PC-3 (cell line): ENCODE data around the gene OR5K3. TPM values are rescaled to one million over a fixed set of nuclear protein-coding genes. Genes with fewer than 3 reads are reported as not detected.

ENCODE experiments used
- ATAC-seq: fragments of 200-7000 bp; cut with Tn5 transposase; 2 replicates; pipeline ENCODE4 v1.9.1; 2020; ENCODE audit warnings: mild to moderate bottlenecking, moderate library complexity
- BruUV-seq: library from RNA; stranded (reverse); fragments of 400-500 nt; replicated peaks from 2 replicates; lab custom pipeline; 2021; lab: Mats Ljungman, UMichigan
- CTCF ChIA-PET: fragments of 300-600 bp; sonication (Branson Sonifier 250); formaldehyde crosslinking; loops from one replicate; lab custom pipeline; 2022; ENCODE audit warnings: antibody characterized with exemption; lab: Charles Lee
- POLR2A ChIA-PET: fragments of 300-600 bp; sonication (Branson Sonifier 250); formaldehyde crosslinking; loops from one replicate; lab custom pipeline; 2022; ENCODE audit warnings: antibody characterized with exemption; ENCODE audit not compliant: unreplicated experiment; lab: Charles Lee
- DNase-seq: peaks from one replicate; pipeline ENCODE4 v3.0.0-alpha.2; 2015
- H2AFZ ChIP-seq: fragments of 300-600 bp; sonication (generic); 2 replicates; pipeline ENCODE4 v1.6.0; 2016; ENCODE audit warnings: antibody characterized with exemption, low read length
- H3F3A ChIP-seq: fragments of 300-600 bp; sonication (generic); one replicate; pipeline ENCODE4 v1.6.0; 2017; ENCODE audit warnings: antibody characterized with exemption, low read length, control low read depth, mild to moderate bottlenecking; ENCODE audit not compliant: unreplicated experiment
- H3K27ac ChIP-seq: fragments of 300-600 bp; sonication (generic); 2 replicates; pipeline ENCODE4 v1.5.1; 2016; ENCODE audit warnings: mild to moderate bottlenecking, low read length
- H3K27me3 ChIP-seq: fragments of 300-600 bp; sonication (generic); 2 replicates; pipeline ENCODE4 v1.6.1; 2016; ENCODE audit warnings: low read length, mixed read lengths
- H3K36me3 ChIP-seq: fragments of 300-600 bp; sonication (generic); 2 replicates; pipeline ENCODE4 v1.6.1; 2016; ENCODE audit warnings: low read depth, mixed run types, low read length, mixed read lengths
- H3K4me1 ChIP-seq: fragments of 300-600 bp; sonication (generic); 2 replicates; pipeline ENCODE4 v1.5.1; 2016; ENCODE audit warnings: low read length; ENCODE audit not compliant: insufficient read depth
- H3K4me2 ChIP-seq: fragments of 300-600 bp; sonication (generic); 2 replicates; pipeline ENCODE4 v1.6.0; 2016; ENCODE audit warnings: low read length
- H3K4me3 ChIP-seq: fragments of 300-600 bp; sonication (generic); 2 replicates; pipeline ENCODE4 v1.5.1; 2016; ENCODE audit warnings: mild to moderate bottlenecking, low read length, mixed read lengths
- H3K79me2 ChIP-seq: fragments of 300-600 bp; sonication (generic); 2 replicates; pipeline ENCODE4 v1.6.1; 2017; ENCODE audit warnings: low read length, mixed read lengths
- H3K9ac ChIP-seq: fragments of 300-600 bp; sonication (generic); 2 replicates; pipeline ENCODE4 v1.6.0; 2016; ENCODE audit warnings: mild to moderate bottlenecking, low read length
- H3K9me2 ChIP-seq: fragments of 300-600 bp; sonication (generic); replicated peaks from 2 replicates; pipeline ENCODE4 v1.6.1; 2016; ENCODE audit warnings: mixed run types, low read length, mixed read lengths
- H3K9me3 ChIP-seq: fragments of 300-600 bp; sonication (generic); 2 replicates; pipeline ENCODE4 v1.6.1; 2016; ENCODE audit warnings: low read length, mixed read lengths
- H4K20me1 ChIP-seq: fragments of 300-600 bp; sonication (generic); 2 replicates; pipeline ENCODE4 v1.6.1; 2016; ENCODE audit warnings: low read length, mixed read lengths
- EZH2 ChIP-seq: fragments of 300-600 bp; sonication (generic); IDR thresholded peaks from one replicate; pipeline ENCODE4 v1.6.1; 2017; ENCODE audit warnings: antibody characterized with exemption, mild to moderate bottlenecking, low read length; ENCODE audit not compliant: unreplicated experiment
- EZH2phosphoT487 ChIP-seq: fragments of 300-600 bp; sonication (generic); IDR thresholded peaks from 2 replicates; pipeline ENCODE4 v1.6.1; 2018; ENCODE audit warnings: mild to moderate bottlenecking, antibody characterized with exemption, low read length, borderline replicate concordance
- intact Hi-C: fragments of 100-400 bp; cut with micrococcal nuclease; formaldehyde crosslinking; loops from 2 replicates; pipeline ENCODE4 v1.9.0; 2023
- total RNA-seq: library from RNA; depleted of rRNA; stranded (reverse); fragments of >200 nt; gene quantifications from 2 replicates; pipeline ENCODE4 v1.2.3, GENCODE V29; 2014
- TF ChIP-seq, protein P1 (sequence below): fragments of 300-600 bp; sonication (generic); conservative IDR thresholded peaks from 2 replicates; pipeline ENCODE4 v1.5.1; 2017; ENCODE audit warnings: antibody characterized with exemption, low read depth, mild to moderate bottlenecking, low read length

Gene OR5K3
- total RNA-seq, 1 experiment from 2014 or later: not detected

DNA sequence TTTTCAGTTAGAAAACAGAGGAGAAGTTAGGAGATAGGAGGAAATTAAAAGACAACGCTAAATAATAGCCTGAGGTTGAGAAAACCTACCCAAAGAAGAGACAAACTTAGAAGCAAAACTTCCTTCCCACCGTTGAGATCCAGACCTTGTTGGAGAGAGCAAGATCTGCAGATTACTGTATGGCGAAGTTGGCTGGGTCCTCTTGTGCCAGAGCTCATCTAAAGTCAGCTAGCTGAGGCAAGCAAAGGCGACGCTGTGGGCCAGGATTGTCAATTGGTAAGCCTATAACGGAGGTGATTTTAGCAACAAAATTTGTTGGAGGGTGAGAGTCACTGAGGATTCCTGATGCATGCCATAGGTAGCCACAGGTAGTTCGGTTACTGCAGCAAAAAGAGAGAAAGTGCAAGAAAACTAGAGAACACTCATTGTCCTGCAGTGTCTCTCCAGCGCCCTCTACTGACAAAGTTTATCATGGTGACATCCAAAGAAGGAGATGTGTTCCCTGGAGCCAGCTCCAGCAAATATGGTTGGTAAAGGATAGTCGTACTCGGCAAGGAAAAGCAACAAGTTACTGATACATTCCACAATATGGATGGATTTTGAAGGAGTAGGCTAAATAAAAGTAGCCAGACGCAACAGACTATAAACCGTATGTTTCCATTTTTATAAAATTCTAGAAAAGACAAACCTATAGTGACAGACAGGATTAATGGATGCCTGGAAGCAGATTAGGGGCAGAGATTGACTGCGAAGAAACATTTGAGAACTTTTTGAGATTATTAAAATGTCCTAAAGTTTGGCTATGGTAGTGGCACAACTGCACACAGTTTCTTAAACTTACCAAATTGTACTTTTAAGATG, 46.6 kb upstream of the OR5K3 start:
- BruUV-seq: no TSS peak

DNA sequence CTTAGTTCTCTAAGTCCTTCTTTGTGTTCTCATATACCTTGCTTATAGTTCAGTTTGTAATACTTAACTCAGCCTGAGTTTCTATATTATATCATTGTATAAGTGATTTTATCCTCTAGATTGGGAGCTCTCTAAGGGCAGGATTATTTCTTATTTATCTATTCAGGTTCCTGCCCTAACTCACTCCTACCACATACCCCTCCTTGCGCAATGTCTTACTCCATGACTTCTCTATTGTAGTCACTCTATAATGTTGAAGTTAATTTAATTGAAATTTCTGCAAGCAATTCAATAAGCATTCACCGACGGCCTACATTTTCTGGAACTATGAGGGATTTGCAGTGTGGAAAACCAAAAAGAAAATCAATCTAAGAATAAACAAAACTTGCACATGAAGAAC, 40.4 kb upstream of the OR5K3 start:
- no TSS peak for BruUV-seq
- POLR2A ChIA-PET: no interaction called here
- no peak for ATAC-seq
- no peak for DNase-seq
- Histone ChIP-seq H3K36me3 (no peaks in the 10 kb centered on the region), H3K79me2 (no peaks in the 10 kb centered on the region), H2AFZ (no peak overlapping the region), H3K9ac (no peak overlapping the region), H4K20me1 (no peaks in the 10 kb centered on the region), H3K4me2 (no peak overlapping the region), H3K27me3 (peaks cover 38% of the 10 kb centered on the region; the same call in 1 of the 2 replicates), H3K27ac (no peak overlapping the region), H3F3A (no peaks in the 10 kb centered on the region), H3K9me2 (no peaks in the 10 kb centered on the region), H3K9me3 (no peaks in the 10 kb centered on the region), H3K4me3 (no peak overlapping the region), H3K4me1 (no peaks in the 10 kb centered on the region)
- intact Hi-C loops: no loop called here
- TF ChIP-seq EZH2: no peak
- no peak for TF ChIP-seq EZH2phosphoT487
- TF ChIP-seq, protein P1, sequence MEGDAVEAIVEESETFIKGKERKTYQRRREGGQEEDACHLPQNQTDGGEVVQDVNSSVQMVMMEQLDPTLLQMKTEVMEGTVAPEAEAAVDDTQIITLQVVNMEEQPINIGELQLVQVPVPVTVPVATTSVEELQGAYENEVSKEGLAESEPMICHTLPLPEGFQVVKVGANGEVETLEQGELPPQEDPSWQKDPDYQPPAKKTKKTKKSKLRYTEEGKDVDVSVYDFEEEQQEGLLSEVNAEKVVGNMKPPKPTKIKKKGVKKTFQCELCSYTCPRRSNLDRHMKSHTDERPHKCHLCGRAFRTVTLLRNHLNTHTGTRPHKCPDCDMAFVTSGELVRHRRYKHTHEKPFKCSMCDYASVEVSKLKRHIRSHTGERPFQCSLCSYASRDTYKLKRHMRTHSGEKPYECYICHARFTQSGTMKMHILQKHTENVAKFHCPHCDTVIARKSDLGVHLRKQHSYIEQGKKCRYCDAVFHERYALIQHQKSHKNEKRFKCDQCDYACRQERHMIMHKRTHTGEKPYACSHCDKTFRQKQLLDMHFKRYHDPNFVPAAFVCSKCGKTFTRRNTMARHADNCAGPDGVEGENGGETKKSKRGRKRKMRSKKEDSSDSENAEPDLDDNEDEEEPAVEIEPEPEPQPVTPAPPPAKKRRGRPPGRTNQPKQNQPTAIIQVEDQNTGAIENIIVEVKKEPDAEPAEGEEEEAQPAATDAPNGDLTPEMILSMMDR: no peak
- CTCF ChIA-PET: no interaction called here

More for the DNA sequence above, 46.6 kb upstream of the OR5K3 start:
- ChIA-PET CTCF (interaction anchor here (0.6 kb wide), 1 partner anchor 97 kb away, joined by 3 read pairs; no protein-coding TSS in a partner anchor), POLR2A (no interaction called here)
- TF ChIP-seq, protein P1: peak; percentile 89
- TF ChIP-seq EZH2 (no peak), EZH2phosphoT487 (no peak)
- Histone ChIP-seq H4K20me1 (no peaks in the 10 kb centered on the region), H3K4me2 (no peak overlapping the region), H3F3A (no peaks in the 10 kb centered on the region), H3K79me2 (no peaks in the 10 kb centered on the region), H3K9me2 (no peaks in the 10 kb centered on the region), H3K4me1 (no peaks in the 10 kb centered on the region), H3K9me3 (no peaks in the 10 kb centered on the region), H2AFZ (no peak overlapping the region), H3K27ac (no peak overlapping the region), H3K36me3 (no peaks in the 10 kb centered on the region), H3K4me3 (no peak overlapping the region), H3K9ac (no peak overlapping the region), H3K27me3 (peaks cover 40% of the 10 kb centered on the region)
- DNase-seq (peak; percentile 83), ATAC-seq (peak; percentile 72)
- intact Hi-C loops: no loop called here

DNA sequence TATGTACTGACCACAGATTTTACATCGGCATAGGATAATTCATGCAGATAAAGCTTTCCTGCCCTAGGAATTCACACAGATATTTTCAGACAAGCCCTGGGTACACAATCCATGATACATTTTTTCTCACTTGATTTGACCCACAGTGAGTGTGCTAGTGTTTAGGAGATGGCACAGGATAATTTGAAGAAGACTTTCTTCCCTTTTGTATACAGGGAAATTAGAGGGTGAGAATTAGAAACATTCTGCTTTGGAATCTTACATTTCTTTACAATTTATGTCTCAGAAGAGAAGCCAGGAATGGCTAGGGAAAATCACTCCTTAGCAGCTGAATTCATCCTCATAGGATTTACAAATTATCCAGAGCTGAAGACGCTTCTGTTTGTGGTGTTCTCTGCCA, 36.9 kb upstream of the OR5K3 start, which contains the start of gene OR5K4:
Gene OR5K4, plus strand, starts transcription at position 301 of the 400 bp plus-strand sequence. Its CDS starts 0 bp downstream, at position 301.
- Histone ChIP-seq H2AFZ (no peak within 1 kb of the TSS), H3K9ac (no peak within 1 kb of the TSS), H3K9me3 (no peaks in the 10 kb centered on the region), H3K27ac (no peak within 1 kb of the TSS), H4K20me1 (no peaks in the 10 kb centered on the region), H3K4me2 (no peak within 1 kb of the TSS), H3K4me3 (no peak within 1 kb of the TSS), H3K4me1 (no peaks in the 10 kb centered on the region), H3K79me2 (no peaks in the 10 kb centered on the region), H3F3A (no peaks in the 10 kb centered on the region), H3K9me2 (no peaks in the 10 kb centered on the region), H3K27me3 (peaks cover 32% of the 10 kb centered on the region), H3K36me3 (no peaks in the 10 kb centered on the region)
- ChIA-PET CTCF (no interaction called here), POLR2A (no interaction called here)
- DNase-seq (no peak), ATAC-seq (no peak)
- TF ChIP-seq, protein P1: no peak
- TF ChIP-seq EZH2 (no peak), EZH2phosphoT487 (no peak)
- intact Hi-C loops: no loop called here
- no TSS peak for BruUV-seq
